COLO668 (cell line): ENCODE data around the gene RIPOR3.
"Not testable (repeated sequence)": the region's sequence is repeated elsewhere in the genome, so short reads cannot be mapped to it uniquely, and the experiment has no call there.

ENCODE experiments used
- DNase-seq: peaks from one replicate; lab custom pipeline; 2025; ENCODE audit not compliant: unreplicated experiment; lab: John Stamatoyannopoulos, UW

The RIPOR3 gene

GRCh38 chr20:50611128-50611810 lies 80.1 kb downstream of the RIPOR3 start:
- no peak for DNase-seq

- DNase-seq = no peak
These were observed 81.1 kb downstream of the RIPOR3 start for GRCh38 chr20:50610212-50610718.

GRCh38 chr20:50609438-50609989 lies 81.8 kb downstream of the RIPOR3 start:
- DNase-seq = no peak

- DNase-seq = no peak
These were observed 82.6 kb downstream of the RIPOR3 start for GRCh38 chr20:50608750-50609104.

- DNase-seq = no peak
These were observed 83.2 kb downstream of the RIPOR3 start for GRCh38 chr20:50607850-50608749.

GRCh38 chr20:50607436-50607835 lies 83.9 kb downstream of the RIPOR3 start:
- DNase-seq = no peak

- DNase-seq = no peak
These were observed 86.2 kb downstream of the RIPOR3 start for GRCh38 chr20:50605136-50605535.

- DNase-seq = no peak
These were observed 86.9 kb downstream of the RIPOR3 start for GRCh38 chr20:50604451-50604850.

GRCh38 chr20:50602432-50603088 lies 88.8 kb downstream of the RIPOR3 start:
- DNase-seq = no peak

- DNase-seq = peak; percentile 76
These were observed 89.6 kb downstream of the RIPOR3 start for GRCh38 chr20:50601511-50602431.

- DNase-seq = no peak
These were observed 91.0 kb downstream of the RIPOR3 start for GRCh38 chr20:50600281-50600895.

GRCh38 chr20:50598768-50599167 lies 92.6 kb downstream of the RIPOR3 start:
- DNase-seq = not testable (repeated sequence)

GRCh38 chr20:50598074-50598473 lies 93.3 kb downstream of the RIPOR3 start:
- no peak for DNase-seq

- no peak for DNase-seq
These were observed 93.9 kb downstream of the RIPOR3 start for GRCh38 chr20:50597406-50597969.

GRCh38 chr20:50596694-50597021 lies 94.7 kb downstream of the RIPOR3 start:
- DNase-seq = no peak

GRCh38 chr20:50595988-50596693 lies 95.2 kb downstream of the RIPOR3 start:
- peak; percentile 28 for DNase-seq

GRCh38 chr20:50595433-50595895 lies 95.9 kb downstream of the RIPOR3 start:
- no peak for DNase-seq

GRCh38 chr20:50594591-50595432 lies 96.5 kb downstream of the RIPOR3 start:
- no peak for DNase-seq
